T-helper 2 cell treated with Interferon-gamma antibody and Interleukin-4, amounts not matched to agents 100 ng/mL and 5 ng/mL, for 36 hours (primary cell): Measurements from ENCODE around the gene ADSL. TPM values are rescaled to one million over a fixed set of nuclear protein-coding genes. Genes with fewer than 3 reads are reported as not detected.
"Not testable (repeated sequence)": the region's sequence is repeated elsewhere in the genome, so short reads cannot be mapped to it uniquely, and the experiment has no call there.

ENCODE experiments used
- intact Hi-C: fragments of 100-400 bp; cut with micrococcal nuclease; formaldehyde crosslinking; loops from one replicate; pipeline ENCODE4 v1.15.1; 2023
- total RNA-seq: library from RNA; stranded (reverse); gene quantifications from 2 replicates; pipeline ENCODE4 v1.2.3, GENCODE V29; 2022

Gene ADSL
- total RNA-seq, 1 donor from 2014 or later, result 151 TPM

GRCh38 chr22:40366068-40366467 lies 19.8 kb downstream of the ADSL start:
- intact Hi-C loops, result no loop called here

DNA sequence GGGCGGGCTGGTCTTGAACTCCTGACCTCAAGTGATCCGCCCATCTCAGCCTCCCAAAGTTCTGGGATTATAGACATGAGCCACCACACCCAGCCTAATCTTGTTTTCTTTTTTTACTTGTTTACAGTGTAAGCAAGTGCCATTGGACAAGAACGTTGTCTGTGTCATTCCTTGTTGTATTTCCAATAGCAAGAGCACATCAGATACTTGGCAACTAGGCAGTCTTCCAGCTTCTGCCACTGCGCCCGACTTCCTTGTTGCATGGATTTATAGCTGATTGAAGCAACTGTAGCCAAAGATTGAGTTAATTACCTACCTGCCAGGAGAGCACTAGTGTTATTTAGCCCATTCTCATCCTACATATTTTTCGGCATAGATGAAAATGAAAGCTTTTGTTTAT lies 21.0 kb downstream of the ADSL start:
- intact Hi-C loops, result no loop called here

DNA sequence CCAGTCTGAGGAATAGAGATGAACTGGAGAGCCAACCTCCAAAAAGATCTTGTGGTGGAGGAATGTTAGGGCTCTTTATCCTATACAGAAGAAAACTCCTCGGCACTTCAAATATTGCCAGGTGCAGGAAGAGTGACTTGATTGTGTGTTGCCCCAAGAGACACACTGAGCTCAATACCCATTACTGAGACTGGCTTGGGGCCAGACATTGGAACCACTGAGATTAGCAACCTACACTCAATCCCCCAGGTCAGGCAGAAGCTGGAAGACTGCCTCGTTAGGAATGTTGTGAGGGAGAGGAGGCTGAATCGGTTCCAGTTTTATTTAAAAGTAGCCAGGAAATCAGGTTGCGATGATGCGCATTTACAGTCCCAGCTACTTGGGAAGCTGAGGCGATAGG lies 21.7 kb downstream of the ADSL start:
- intact Hi-C loops, result no loop called here

DNA sequence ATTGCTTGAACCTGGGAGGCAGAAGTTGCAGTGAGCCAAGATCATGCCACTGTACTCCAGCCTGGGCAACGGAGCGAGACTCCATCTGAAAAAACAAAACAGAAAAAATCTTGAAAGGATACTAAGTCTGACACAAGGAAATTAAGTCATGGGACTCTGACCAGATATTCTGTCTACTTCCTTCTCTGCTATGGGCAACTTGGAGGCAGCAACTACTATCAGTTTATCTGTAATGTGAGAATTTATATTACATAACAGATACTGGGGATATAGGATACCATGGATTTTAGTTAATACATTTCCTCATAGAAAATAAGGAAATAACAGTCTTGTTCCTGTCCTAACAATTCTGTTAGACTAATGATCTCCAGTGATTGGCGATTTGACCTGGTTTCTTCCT lies 22.5 kb downstream of the ADSL start:
- intact Hi-C loops, result no loop called here

GRCh38 chr22:40374567-40374966 lies 28.3 kb downstream of the ADSL start:
- intact Hi-C loops, result no loop called here

DNA sequence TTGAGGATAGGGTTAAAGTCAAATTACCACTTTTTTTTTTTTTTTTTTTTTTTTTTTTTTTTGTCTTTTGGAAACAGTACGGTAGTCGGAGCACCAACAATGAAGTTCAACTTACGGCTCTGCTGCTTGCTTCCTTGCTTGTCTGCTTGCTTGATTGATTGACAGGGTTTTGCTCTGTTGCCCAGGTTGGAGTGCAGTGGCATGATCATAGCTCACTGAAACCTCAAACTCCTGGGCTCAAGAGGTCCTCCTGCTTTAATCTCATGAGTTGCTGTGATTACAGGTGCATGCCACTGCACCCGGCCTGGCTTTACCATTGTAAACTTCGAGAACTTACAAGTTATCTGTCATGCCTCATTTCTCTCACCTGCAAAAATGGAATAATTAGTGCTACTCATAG lies 29.8 kb downstream of the ADSL start:
- intact Hi-C loops, result no loop called here

DNA sequence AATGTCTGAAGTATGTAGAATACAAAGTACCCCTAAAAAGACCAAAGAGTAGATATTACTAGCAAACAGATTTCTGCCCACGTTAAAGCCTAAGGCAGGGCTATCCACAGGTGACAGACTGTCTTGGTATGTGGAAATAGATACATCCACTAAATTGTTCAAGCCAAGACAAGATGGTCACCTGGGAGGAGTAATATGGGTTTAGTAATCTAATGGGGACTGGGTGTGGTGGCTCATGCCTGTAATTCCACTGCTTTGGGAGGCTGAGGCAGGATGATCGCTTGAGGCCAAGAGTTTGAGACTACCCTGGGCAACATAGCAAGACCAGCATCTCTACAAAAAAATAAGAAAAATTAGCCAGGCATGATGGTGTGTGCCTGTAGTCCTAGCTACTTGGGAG lies 31.6 kb downstream of the ADSL start:
- intact Hi-C loops, result no loop called here

DNA sequence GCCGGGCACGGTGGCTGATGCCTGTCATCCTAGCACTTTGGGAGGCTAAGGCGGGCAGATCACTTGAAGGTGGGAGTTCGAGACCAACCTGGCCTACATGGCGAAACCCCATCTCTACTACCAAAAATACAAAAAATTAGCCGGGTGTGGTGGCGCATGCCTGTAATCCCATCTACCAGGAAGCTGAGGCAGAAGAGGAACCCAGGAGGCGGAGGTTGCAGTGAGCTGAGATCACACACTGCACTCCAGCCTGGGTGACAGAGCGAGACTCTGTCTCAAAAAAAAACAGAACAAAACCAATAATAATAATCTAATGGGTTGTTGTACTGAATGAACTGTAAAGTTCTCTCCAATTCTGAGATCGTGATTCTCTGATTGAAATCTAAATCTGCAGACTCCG lies 32.1 kb downstream of the ADSL start:
- intact Hi-C loops, result not testable (repeated sequence)

DNA sequence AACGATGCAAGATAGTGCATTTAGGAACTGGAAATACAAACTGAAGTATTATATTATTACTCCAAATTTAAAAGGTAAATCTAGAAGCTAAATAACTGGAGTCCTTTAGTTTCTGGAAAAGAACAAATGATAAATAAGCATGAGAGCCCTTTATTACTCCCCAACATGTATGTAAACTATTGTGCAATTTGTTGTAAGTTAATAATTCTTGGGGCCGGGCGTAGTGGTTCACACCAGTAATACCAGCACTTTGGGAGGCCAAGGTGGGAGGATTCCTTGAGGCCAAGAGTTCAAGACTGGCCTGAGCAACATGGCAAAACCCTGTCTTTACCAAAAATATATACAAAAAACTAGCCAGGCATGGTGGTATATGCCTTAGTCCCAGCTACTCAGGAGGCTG lies 35.2 kb downstream of the ADSL start:
- intact Hi-C loops, result no loop called here

GRCh38 chr22:40383905-40384304 lies 37.6 kb downstream of the ADSL start:
- intact Hi-C loops, result loop anchor here (2.0 kb wide), 1 partner anchor 17 kb away; no protein-coding TSS in a partner anchor

DNA sequence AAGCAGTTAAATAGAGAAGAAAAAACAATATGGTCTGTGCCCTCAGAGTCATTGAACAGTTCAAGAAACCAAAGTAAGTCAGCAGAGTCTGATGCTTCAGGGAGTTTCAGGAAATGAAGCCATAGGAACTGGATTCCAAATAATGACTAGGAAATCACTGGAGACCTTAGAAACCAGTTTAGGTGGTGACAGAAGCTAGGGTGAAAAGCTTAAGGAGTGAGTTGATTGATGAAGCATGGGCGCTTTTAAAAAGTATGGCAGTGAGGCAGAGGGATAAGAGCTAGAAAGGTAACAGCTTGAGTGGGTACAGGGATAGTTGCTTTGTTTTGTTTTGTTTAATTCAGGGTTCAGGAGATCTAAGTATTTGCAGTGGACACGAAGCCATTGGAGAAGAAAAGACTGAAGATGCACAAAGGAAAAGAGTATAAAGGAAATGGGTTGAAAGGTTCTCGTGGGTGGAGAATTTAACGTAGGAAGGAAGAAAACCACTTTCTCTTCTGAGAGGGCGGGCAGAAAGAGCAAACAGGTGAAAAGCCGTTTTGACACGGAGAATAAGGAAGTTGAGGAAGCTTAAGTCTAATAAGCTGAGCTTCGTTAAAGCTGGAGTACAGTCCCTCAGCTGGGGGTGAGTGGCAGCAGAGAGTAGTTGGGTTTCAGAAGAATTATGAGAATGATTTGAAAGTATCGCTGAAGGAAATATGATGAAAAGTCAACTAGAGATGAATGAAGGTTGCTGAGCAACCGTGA lies 38.9 kb downstream of the ADSL start:
- intact Hi-C loops, result loop anchor here (2.0 kb wide), 1 partner anchor 16 kb away; no protein-coding TSS in a partner anchor

- intact Hi-C loops, result no loop called here
Measured at GRCh38 chr22:40387746-40388145, 41.4 kb downstream of the ADSL start.

GRCh38 chr22:40388231-40388630 lies 41.9 kb downstream of the ADSL start:
- intact Hi-C loops, result no loop called here

GRCh38 chr22:40391417-40391816 lies 45.1 kb downstream of the ADSL start:
- intact Hi-C loops, result no loop called here

- intact Hi-C loops, result no loop called here
Measured at GRCh38 chr22:40392618-40393017, 46.3 kb downstream of the ADSL start.

DNA sequence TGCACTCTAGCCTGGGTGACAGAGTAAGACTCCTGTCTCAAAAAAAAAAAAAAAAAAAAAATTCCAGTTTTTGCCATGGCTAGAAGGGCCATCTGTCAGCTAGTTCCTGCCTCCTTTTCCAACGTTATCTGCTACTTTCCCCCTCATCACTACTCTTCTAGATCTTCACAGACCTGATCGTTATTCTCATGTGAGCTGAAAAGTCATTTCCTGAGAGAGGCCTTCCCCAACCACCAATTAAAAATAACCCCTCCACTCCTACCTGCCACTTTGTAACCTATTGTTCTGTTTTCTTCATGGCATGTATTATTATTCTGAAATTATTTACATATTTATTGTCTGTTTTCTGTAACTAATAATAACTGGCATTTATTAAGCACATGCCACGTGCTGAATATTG lies 48.3 kb downstream of the ADSL start:
- intact Hi-C loops, result no loop called here

DNA sequence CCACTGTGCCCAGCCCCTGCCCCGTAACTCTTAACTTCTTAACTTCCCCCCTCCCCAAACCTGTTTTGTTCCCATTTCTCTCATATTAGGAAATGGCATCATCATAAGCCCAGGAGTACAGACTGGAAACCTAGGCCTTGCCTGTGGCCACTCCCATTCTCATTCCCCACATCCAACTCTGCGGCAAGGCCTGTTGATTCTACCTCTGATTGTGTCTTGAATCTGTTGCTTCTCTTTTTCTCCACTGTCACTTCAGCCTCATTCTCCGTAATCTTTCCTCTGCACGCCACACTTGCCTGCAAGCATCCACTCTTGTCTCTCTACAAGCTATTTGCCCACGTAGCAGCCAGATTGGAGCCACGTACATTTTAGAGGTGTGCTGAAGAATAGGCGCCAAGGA lies 49.3 kb downstream of the ADSL start:
- intact Hi-C loops, result no loop called here

DNA sequence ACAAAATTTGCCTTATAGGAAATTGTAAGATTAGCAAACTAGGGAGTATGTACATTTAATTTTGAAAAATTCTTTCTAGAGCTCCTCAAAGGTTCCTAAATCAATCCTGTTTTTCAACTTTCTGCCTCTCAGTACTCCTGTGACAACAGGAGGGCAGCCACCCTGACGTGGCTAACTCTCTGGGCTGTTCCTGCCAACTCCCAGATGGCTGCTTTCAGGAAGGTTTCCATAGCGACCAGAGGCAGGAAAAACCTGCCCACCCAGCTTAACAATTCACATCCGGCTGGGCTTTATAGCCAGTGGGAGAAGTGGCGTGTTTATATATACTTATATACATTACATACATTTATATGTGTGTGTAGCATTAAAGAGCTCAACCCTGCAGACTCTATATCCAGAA lies 50.6 kb downstream of the ADSL start:
- intact Hi-C loops, result no loop called here

DNA sequence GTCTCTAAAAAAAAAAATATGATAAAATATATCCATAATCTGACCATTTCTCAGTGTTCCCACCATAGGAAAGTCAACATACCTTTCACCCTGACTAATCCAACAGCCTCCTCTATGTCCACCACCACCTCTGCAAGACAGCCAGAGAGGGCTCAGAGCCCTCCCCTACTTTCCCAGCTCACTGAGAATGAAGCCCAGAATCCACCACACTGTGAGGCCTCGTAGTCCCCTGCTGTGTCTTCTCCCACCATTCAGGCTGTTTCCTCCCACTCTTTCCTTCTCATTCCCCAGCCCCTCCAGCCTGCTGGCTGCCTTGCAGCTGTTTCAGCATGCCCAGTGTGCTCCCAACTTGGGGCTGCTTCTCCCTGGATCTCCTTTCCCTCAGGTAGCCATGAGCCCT lies 51.1 kb downstream of the ADSL start:
- intact Hi-C loops, result no loop called here

- intact Hi-C loops, result loop anchor here (2.0 kb wide), 1 partner anchor 15 kb away; no protein-coding TSS in a partner anchor
Measured at GRCh38 chr22:40399621-40400020, 53.3 kb downstream of the ADSL start.

DNA sequence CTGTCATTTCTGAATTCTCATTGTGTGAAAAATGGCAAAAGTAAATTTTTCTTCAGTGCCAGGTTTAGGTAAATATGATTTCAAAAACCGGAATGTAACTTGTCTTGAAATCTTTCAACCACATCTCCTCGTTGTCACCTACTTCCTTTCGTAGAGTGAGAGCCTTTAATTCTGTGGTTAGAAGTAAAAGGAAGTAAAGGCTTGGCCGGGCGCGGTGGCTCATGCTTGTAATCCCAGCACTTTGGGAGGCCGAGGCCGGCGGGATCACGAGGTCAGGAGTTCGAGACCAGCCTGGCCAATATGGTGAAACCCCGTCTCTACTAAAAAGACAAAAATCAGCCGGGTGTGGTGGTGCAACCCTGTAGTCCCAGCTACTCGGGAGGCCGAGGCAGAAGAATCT lies 53.9 kb downstream of the ADSL start:
- intact Hi-C loops, result loop anchor here (2.0 kb wide), 1 partner anchor 15 kb away; no protein-coding TSS in a partner anchor

GRCh38 chr22:40401532-40401931 lies 55.2 kb downstream of the ADSL start:
- intact Hi-C loops, result loop anchor here (2.0 kb wide), 1 partner anchor 17 kb away; no protein-coding TSS in a partner anchor

GRCh38 chr22:40401981-40402406 lies 55.7 kb downstream of the ADSL start:
- intact Hi-C loops, result loop anchor here (2.0 kb wide), 1 partner anchor 17 kb away; no protein-coding TSS in a partner anchor
